GM18505 (cell line): ENCODE results near the gene CCDC187.
A peak's percentile ranks its signal among the peaks of the same experiment; 100 is the strongest.

Experiments
- ATAC-seq: cut with Tn5 transposase; IDR thresholded peaks from one replicate; pipeline ENCODE4 v1.9.1; 2021; ENCODE audit not compliant: unreplicated experiment
- POLR2A ChIP-seq: IDR thresholded peaks from 4 replicates; pipeline ENCODE4 v1.6.1; 2011; ENCODE audit warnings: borderline replicate concordance; ENCODE audit not compliant: insufficient read depth, insufficient read length; ENCODE audit errors: extremely low read depth

CCDC187 gene

DNA sequence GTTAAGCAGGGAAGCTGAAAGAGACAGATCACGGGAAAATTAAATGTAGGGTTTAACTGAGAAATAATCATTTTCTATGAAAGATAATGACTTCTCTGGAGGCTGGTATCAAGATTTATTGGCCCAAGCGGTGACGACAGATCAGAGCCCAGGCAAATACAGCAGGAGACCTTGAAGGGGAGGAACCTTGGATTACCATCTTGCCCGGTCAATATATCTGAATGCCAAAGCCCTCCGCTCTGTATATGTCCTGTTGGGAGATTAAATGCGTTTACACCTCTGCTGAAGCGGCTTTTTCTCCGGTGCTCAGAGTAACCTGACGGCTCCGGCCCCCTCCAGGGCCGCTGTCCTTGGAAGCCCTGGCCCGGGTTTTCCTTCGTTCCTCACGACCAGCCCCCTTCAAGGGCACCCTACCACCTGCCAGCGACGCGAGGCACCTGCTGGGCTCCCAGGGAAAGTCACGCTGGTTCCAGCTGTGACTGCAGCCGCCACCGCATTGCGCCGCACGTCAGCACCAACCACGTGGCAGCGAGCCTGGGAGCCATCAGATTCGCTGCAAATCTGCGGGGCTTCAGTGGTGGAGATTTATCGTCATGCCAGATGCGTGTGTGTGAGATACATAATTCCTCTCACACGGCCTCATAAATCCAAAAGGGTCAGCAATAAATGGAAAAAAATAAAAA is 53.9 kb downstream of the CCDC187 start:
- TF ChIP-seq POLR2A = no peak
- no peak for ATAC-seq

DNA sequence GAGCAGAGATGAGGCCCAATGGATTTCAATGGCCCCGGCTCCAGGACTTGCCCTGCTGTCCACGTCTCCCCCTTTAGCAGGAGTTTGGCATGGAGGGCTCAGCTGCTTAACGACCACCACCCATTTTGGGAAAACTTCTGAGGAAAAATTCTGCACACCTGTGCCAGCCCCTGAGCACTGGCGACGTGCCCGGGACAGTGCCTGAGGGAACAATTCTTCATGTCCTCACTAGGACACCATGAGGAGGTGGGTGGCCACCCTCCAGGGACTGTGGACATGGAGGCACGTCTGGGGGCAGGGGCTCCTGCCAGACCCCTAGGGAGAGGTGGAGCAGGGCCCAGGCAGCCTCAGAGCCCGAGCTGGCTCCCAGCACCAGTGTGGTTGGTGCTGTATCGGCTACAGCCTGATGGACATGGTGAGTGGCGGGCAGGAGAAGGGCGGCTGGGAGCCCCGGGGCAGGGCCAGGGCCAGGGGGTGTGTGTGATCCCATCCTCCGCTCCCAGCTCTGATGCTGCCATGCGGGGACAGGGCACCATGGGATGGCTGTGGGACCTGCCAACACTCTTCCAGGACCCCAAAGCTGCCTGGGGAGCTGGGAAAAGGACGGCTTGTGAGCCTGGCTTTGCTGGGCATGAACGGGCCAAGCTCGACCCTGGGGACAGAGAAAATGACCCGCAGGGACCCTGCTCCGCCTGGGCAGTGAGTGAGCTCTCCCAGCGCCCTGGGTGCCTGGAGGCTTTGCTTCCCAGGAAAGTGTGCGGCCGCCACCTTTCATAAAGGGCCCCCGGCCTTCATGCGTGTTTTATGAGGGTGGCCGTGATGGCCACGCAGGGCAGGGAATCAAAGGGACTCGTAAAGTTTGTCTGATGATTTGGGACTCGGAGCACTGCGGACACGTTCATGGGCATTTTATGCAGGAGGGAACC is 54.7 kb downstream of the CCDC187 start:
- ATAC-seq = no peak
- no peak for TF ChIP-seq POLR2A

DNA sequence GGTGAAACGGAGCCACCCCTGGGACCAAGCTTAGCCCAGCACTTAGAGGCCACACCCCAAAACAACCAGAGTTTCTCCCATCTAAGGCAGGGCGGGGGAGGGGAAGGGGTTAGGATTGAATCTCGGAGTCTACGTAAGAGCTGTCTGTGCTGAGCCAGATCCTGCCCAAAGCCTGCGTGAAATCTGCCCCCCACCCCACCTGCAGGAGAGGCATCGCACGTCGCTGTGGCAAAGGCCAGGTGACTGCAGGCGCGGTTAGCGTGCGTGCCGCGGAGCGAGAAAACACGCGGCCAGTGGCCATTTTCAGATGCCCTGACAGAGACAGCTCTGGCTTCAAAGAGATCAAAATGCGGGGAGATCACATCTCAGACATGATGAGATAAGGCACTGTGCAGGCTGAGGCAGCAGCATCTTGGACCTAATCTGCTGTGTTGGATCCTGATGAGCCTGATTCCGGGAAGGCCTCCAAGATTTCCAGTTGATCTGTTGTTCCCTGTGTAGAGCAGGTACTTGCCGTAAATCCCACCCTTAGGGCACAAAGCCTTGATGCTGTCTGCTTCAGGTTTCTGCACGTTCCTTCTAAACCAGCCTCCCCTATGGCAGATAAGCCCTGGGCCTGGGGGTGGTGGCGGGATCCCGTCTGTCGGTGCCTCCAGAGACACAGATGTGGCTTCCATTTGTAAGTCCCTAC is 55.8 kb downstream of the CCDC187 start:
- ATAC-seq = no peak
- TF ChIP-seq POLR2A = no peak

DNA sequence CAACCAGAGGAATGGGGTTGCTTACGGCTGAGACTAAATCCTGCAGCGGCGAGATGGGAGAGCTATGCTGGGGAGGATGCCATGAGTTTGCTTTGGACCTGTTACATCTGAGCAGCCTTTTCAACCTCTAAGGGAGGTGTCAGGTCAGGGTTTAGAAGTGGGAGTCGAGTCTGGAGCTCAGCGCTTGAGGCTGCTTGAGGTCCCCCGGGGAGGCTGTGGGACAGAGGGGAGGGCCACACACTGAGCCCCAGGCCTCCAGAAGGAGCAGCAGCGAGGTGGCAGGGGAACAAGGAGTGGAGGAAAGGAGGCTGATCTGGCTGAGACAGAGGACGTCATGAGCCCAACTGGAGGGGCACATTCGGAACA is 56.4 kb downstream of the CCDC187 start:
- ATAC-seq = no peak
- TF ChIP-seq POLR2A = no peak

DNA sequence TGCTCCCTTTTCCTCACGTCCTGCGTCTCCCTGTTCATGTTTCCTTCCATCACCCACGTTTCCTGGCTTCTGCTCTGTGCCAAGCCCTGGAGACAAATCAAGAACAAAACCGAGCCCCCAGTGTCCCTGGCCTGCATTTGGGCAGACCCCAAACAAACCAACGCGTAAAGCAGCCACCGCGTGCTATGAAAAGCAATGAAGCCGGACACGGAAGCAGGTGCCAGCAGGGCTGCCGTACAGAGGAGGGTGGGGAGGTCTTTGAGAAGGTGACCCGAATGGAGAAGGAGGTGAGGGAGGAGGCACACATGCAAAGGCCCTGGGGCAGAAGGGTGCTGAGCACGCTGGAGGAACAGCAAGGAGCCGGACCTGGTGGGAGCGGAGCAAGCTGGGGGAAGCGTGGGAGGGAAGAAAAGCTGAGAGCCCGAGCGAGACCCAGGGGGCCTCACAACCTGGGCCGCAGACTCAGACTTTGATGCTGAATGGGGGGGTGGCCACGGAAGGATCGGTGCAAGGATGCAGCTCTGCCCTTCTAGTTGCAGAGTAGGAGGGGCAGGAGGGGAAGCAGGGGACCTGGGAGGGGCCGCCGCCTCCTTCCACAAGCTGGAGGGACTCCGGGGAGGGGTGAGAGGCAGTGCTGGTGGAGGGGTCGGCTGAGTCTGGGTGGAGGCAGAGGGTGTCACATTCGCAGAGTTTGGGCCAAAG is 56.9 kb downstream of the CCDC187 start:
- no peak for ATAC-seq
- TF ChIP-seq POLR2A = no peak

DNA sequence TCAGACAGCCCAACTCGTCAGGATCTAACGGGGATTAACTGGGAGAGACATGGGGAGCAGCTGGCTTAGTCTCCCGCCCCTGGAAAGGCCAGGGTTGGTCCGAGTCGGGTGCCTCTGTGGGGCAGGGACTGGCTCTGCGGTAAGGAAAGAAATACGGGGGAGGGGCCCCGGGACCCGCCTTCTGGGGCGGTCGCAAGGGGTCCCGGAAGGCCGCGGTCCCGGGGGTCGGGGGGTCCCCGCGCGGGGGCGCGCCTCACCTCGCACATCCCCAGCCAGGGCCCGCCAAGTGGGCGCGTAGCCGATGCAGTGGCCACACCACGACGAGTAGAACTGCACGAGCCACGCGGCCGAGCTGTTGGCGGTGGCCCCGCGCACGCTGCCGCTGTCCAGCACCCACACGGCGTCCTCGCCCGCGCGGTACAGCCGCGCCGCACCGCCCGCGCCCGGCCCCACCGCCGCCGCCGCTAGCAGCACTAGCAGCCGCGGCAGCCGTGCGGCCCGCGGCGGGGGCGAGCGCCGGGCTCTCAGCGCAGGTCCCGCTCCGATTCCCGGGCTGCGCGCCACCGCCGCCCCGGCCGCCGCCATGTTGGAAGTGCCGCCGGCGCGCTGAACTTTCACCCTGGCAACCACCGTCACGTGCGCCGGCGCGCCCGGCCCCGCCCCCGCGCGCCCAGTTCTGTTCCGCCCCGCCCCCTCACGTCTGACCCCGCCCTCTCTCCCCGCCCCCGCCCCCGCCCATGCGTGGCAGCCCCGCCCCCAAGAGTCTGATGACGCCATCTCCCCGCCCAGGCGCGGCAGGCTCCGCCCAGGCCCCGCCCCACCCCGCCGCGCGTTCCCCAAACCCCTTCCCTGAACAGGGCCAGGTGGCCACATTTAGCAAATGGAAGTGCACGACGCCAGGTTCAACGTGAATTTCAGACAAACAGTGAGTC is 58.4 kb downstream of the CCDC187 start, which contains the start of gene QSOX2:
Gene QSOX2 (minus strand): TSS at position 594 of the 932 bp plus-strand sequence. CDS start 9 bp downstream, at position 585.
- ATAC-seq = peak; percentile 65
- TF ChIP-seq POLR2A = peak; percentile 63

DNA sequence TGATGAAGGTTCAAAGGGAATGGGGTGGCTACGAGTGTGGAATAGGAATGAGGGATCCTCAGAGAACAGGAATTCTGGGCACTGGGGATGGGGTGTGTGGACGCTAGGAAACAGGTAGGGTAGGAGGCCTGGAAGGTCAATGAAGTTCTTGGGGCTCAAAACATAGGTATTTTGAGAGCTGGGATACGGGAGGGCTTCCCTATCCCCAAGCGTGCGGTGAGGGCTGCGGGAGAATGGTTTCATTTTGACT is 59.0 kb downstream of the CCDC187 start:
- no peak for TF ChIP-seq POLR2A
- ATAC-seq = no peak

DNA sequence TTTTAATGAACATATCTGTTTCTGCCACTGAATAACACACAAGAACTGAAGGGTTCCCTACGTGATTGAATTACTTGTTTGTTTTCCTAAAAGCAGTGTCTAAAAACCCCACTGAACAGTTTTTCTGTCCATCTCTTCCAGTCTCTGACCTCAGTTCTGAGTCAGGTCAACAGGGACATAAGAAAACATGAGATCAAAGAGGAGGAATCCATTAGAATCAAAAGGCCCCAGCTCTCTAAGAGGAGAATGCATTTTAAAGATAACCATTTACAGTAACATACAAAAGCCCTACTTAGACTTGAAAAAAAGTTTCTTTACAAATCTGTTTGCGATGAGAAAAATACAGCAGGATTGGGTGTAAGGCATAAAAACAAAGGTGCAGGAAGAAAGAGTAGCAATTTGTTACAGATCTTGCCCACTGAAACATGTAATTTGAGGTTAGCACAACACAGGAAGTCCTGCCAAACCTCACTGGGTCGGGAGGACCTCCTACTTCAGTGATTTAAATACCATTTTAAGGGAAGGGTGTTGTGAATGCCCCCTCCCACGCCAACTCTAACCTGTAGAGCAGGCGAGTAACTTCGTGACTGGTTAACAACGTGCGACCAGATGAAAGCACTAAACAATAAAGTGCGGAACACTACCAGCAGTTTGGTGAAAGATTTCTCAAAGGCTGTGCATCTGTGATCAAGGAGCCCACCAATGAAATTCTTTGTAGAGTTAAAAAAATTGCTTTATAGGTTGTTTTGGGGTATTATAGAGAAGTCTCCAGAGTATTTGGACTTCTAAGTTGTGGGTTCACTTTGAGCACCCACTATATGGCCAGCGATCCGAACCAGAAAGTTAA is 59.5 kb downstream of the CCDC187 start:
- no peak for TF ChIP-seq POLR2A
- no peak for ATAC-seq

DNA sequence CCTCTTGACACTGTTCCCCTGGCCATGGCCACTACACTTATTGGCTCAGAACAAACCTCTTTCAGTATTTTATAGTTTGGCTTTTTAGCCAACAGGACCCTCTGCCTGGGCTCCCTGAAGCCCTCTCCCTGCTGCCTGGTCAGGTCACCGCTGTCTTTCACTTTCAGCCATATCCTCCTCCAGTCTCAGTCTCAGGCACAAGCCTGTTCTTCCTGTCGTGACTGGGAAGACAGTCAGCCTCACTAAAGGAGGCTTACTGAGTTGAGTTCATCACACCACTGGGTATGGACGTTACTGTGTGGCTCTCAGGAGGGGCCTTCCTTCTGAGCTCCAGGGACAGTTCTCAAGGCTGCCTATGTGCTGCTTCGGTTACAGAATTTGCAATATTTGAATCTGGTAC is 60.3 kb downstream of the CCDC187 start:
- no peak for TF ChIP-seq POLR2A
- ATAC-seq = no peak

DNA sequence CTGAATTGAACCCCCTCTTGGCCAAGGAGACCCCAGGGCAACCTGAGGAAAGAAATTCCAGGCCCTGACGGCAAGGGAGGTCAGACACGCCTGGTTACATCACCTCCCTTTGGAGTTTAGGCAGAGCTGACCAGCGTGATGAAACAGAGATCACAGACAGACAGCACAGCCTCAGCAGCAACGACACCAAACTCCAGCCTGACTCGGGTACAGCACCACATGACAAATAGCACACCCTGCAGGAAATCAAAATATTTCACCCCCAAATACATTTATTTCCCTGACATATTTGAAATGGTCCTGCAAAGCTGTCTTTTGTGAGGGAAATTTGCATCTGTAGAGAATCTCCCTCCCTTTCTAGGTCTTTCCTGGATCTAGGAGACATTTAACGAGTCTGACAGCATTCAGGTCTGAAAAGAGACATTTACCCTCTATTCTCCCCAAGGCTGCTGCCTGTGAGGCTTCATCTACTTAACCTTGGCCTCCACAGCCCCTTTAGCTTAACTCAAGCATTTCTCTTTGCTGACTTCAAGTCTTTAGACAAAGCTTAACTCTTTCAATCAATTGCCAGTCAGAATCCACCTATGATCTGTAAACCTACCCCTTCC is 60.9 kb downstream of the CCDC187 start:
- ATAC-seq = no peak

DNA sequence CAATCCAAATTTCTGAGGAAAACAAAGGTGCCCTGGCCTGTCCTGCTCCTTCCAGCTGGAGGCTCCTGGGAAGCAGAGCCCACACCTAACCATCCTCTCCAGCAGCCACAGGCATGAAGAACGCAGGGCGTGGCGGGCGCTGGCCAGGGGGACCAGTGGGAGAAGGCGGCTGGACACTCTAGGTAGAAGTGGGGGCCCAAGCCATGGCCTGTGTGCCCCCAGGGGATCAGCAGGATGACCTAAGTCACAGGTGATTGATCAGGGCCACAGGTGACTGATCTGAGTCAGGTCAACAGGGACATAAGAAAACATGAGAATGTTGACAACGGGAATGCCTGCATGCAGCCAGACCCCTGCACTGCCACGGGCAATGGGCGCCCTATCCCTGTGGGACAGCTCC is 61.6 kb downstream of the CCDC187 start:
- no peak for ATAC-seq
- TF ChIP-seq POLR2A = no peak

More for the DNA sequence above, 60.9 kb downstream of the CCDC187 start:
- no peak for TF ChIP-seq POLR2A
